HG02623 (cell line): ENCODE results near the gene PMPCB.
"Not testable (repeated sequence)": the region's sequence is repeated elsewhere in the genome, so short reads cannot be mapped to it uniquely, and the experiment has no call there.

Source experiments
- ATAC-seq: cut with Tn5 transposase; IDR thresholded peaks from one replicate; pipeline ENCODE4 v1.9.1; 2021; ENCODE audit warnings: moderate library complexity; ENCODE audit not compliant: unreplicated experiment

The PMPCB gene

GRCh38 chr7:103296901-103297836, at the start of gene PMPCB:
PMPCB (plus strand) TSS chr7:103297435; CDS start chr7:103297460, 25 bp downstream.
- ATAC-seq: peak; percentile 92

- not testable (repeated sequence) for ATAC-seq
These were observed 43.3 kb upstream of the PMPCB start for GRCh38 chr7:103253699-103254506.

- not testable (repeated sequence) for ATAC-seq
These were observed 33.2 kb upstream of the PMPCB start for GRCh38 chr7:103264054-103264453.

- not testable (repeated sequence) for ATAC-seq
These were observed 31.0 kb upstream of the PMPCB start for GRCh38 chr7:103266229-103266628.

GRCh38 chr7:103273374-103273773, 23.9 kb upstream of the PMPCB start:
- not testable (repeated sequence) for ATAC-seq

GRCh38 chr7:103274867-103275266, 22.4 kb upstream of the PMPCB start:
- not testable (repeated sequence) for ATAC-seq

- ATAC-seq: not testable (repeated sequence)
These were observed 19.0 kb upstream of the PMPCB start for GRCh38 chr7:103278195-103278594.

- peak; percentile 31 for ATAC-seq
These were observed 17.6 kb upstream of the PMPCB start for GRCh38 chr7:103279636-103279962.

GRCh38 chr7:103279963-103280802, 17.1 kb upstream of the PMPCB start:
- ATAC-seq: peak; percentile 89

GRCh38 chr7:103280803-103281155, 16.5 kb upstream of the PMPCB start:
- not testable (repeated sequence) for ATAC-seq

GRCh38 chr7:103282802-103283427, 14.3 kb upstream of the PMPCB start:
- ATAC-seq: not testable (repeated sequence)

GRCh38 chr7:103292122-103292521, 5.1 kb upstream of the PMPCB start:
- no peak for ATAC-seq

GRCh38 chr7:103293526-103293925, 3.7 kb upstream of the PMPCB start:
- ATAC-seq: no peak

GRCh38 chr7:103297837-103298179, 573 bp downstream of the PMPCB start:
- peak; percentile 14 for ATAC-seq

GRCh38 chr7:103299660-103300059, 2.4 kb downstream of the PMPCB start:
- no peak for ATAC-seq

GRCh38 chr7:103301441-103301840, 4.2 kb downstream of the PMPCB start:
- ATAC-seq: no peak

GRCh38 chr7:103307503-103308231, 10.4 kb downstream of the PMPCB start:
- ATAC-seq: no peak

GRCh38 chr7:103314852-103315251, 17.6 kb downstream of the PMPCB start:
- no peak for ATAC-seq

- no peak for ATAC-seq
These were observed 19.2 kb downstream of the PMPCB start for GRCh38 chr7:103316380-103316941.

- ATAC-seq: no peak
These were observed 19.8 kb downstream of the PMPCB start for GRCh38 chr7:103317009-103317408.
